Measurements from ENCODE around the gene RPP14. TPM values are rescaled to one million over a fixed set of nuclear protein-coding genes. Genes with fewer than 3 reads are reported as not detected.
"Not testable (repeated sequence)": the region's sequence is repeated elsewhere in the genome, so short reads cannot be mapped to it uniquely, and the experiment has no call there.

RPP14 gene
- total and polyA plus RNA-seq, 2 experiments from 2014 or later, result 13.4 to 14.9 TPM

DNA sequence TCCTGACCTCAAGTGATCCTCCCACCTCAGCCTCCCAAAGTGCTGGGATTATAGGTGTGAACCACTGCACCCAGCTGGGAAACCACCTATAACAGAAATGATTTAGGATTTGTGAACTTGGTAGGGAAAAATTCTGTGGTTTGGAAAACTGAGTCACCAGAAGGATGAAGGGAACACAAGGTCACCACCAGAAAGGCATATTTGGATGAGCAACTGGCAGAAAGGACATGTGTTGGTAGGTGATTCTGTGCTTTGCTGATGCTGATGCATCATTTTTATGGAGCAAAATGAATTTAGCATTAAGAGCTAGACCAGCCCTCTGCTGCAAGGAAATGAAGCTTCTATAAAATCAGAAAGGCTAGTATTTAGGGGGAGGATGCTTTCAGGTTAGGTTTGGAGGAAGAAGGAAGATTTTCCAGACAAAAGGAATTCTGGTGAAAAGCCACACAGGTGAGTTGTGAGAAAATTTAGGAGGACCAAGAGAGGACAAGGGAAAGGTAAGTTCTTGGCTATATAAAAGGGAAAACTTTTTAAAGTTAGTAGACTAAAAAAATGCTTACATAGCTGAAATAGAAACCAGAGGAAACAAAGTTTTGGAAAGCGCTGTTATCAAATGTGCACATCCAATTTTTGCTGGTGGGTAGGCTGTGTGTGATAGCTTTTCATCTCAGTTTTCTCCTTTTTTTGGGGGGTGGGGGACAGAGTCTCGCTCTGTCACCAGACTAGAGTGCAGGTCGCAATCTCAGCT is 30.3 kb downstream of the RPP14 start:
- WGBS, 2 experiments (ENCODE audit: low coverage in 1 of 2, low lambda C conversion rate in 2 of 2, missing lambda C conversion rate in 2 of 2), result 87 to 88% methylated on average over 3 of the region's 3 CpGs
- H3K4me2 ChIP-seq (ENCODE audit: unreplicated experiment), result peak overlapping the region; percentile 98
- H3K4me3 ChIP-seq, result no peak overlapping the region

DNA sequence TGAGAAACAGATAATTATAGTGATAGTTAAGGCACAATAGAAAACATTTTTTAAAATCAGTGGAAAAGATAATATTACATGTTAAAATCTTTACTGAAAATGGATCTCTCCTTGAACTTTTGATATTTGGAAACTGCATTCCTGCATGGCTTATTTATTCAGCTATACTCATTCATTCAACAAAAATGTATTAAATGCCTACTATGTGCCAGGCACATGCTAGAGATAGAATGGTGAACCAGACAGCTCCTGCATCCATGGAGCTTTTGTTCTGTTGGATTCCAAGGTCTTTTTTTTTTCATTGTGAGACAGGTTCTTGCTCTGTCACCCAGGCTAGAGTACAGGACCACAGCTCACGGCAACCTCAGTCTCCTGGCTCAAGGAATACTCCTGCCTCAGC is 31.1 kb downstream of the RPP14 start:
- Histone ChIP-seq H3K9ac (no peak overlapping the region), H2AFZ (no peak overlapping the region), H3K4me2 (ENCODE audit: unreplicated experiment) (no peak overlapping the region), H3K79me2 (ENCODE audit: insufficient read depth) (peaks cover 72% of the 10 kb centered on the region), H3K9me3 (ENCODE audit: low read depth) (no peaks in the 10 kb centered on the region), H4K20me1 (ENCODE audit: insufficient read depth) (no peaks in the 10 kb centered on the region), H3K9me2 (ENCODE audit: insufficient read depth) (no peaks in the 10 kb centered on the region), H3K27me3 (replicated peaks; ENCODE audit: insufficient read depth) (no peaks in the 10 kb centered on the region), H3K4me3 (no peak overlapping the region), H3K36me3 (ENCODE audit: low read depth) (no peaks in the 10 kb centered on the region), H3K4me1 (ENCODE audit: insufficient read depth) (peaks cover 29% of the 10 kb centered on the region), H3K27ac (peak overlapping the region; percentile 99; the same call in 1 of the 2 replicates), H3F3A (ENCODE audit: insufficient read depth) (peaks cover 36% of the 10 kb centered on the region)
- in situ Hi-C loops (cut with MboI), result no loop called here
- DNase-seq, result no peak
- 94 to 95% methylated on average over 1 of the region's 1 CpG for WGBS, 2 experiments (ENCODE audit: low coverage in 1 of 2, low lambda C conversion rate in 2 of 2, missing lambda C conversion rate in 2 of 2)
- no peak for TF ChIP-seq EZH2 (IDR thresholded peaks at IDR 0.05; ENCODE audit: insufficient read depth, poor library complexity, severe bottlenecking)
- TF ChIP-seq EZH2phosphoT487 (IDR thresholded peaks at IDR 0.05; ENCODE audit: insufficient read depth, low read depth), result no peak

More for the DNA sequence above, 30.3 kb downstream of the RPP14 start:
- Histone ChIP-seq H3K27ac (peak overlapping the region; percentile 99), H3K9me3 (ENCODE audit: low read depth) (no peaks in the 10 kb centered on the region), H3F3A (ENCODE audit: insufficient read depth) (peaks cover 36% of the 10 kb centered on the region), H4K20me1 (ENCODE audit: insufficient read depth) (no peaks in the 10 kb centered on the region), H3K4me1 (ENCODE audit: insufficient read depth) (peaks cover 33% of the 10 kb centered on the region), H3K9ac (peak overlapping the region; percentile 86), H2AFZ (no peak overlapping the region), H3K27me3 (replicated peaks; ENCODE audit: insufficient read depth) (no peaks in the 10 kb centered on the region), H3K36me3 (ENCODE audit: low read depth) (no peaks in the 10 kb centered on the region), H3K9me2 (ENCODE audit: insufficient read depth) (no peaks in the 10 kb centered on the region), H3K79me2 (ENCODE audit: insufficient read depth) (peaks cover 63% of the 10 kb centered on the region)
- in situ Hi-C loops (cut with MboI), result no loop called here
- TF ChIP-seq EZH2 (IDR thresholded peaks at IDR 0.05; ENCODE audit: insufficient read depth, poor library complexity, severe bottlenecking), result no peak
- no peak for TF ChIP-seq EZH2phosphoT487 (IDR thresholded peaks at IDR 0.05; ENCODE audit: insufficient read depth, low read depth)
- peak; percentile 92 for DNase-seq

GRCh38 chr3:58339146-58339545 is 33.1 kb downstream of the RPP14 start:
- H4K20me1 ChIP-seq (ENCODE audit: insufficient read depth); H3K4me2 ChIP-seq (ENCODE audit: unreplicated experiment); H3K27me3 ChIP-seq (replicated peaks; ENCODE audit: insufficient read depth); DNase-seq; H3K36me3 ChIP-seq (ENCODE audit: low read depth); H3K9me3 ChIP-seq (ENCODE audit: low read depth); H3K9me2 ChIP-seq (ENCODE audit: insufficient read depth); H2AFZ ChIP-seq; H3K27ac ChIP-seq; in situ Hi-C loops (cut with MboI); H3K4me3 ChIP-seq; H3K9ac ChIP-seq: not testable (repeated sequence)
- 87 to 89% methylated on average over 12 of the region's 12 CpGs for WGBS, 2 experiments (ENCODE audit: low coverage in 1 of 2, low lambda C conversion rate in 2 of 2, missing lambda C conversion rate in 2 of 2)
- H3K79me2 ChIP-seq (ENCODE audit: insufficient read depth), result peaks cover 79% of the 10 kb centered on the region
- peaks cover 22% of the 10 kb centered on the region for H3K4me1 ChIP-seq (ENCODE audit: insufficient read depth)
- peaks cover 29% of the 10 kb centered on the region for H3F3A ChIP-seq (ENCODE audit: insufficient read depth)

GRCh38 chr3:58340594-58341244 is 34.7 kb downstream of the RPP14 start:
- Histone ChIP-seq H3F3A (ENCODE audit: insufficient read depth) (peaks cover 18% of the 10 kb centered on the region), H3K9me3 (ENCODE audit: low read depth) (no peaks in the 10 kb centered on the region), H3K4me3 (no peak overlapping the region), H3K36me3 (ENCODE audit: low read depth) (no peaks in the 10 kb centered on the region; the same call in 1 of the 2 replicates), H2AFZ (no peak overlapping the region), H3K4me1 (ENCODE audit: insufficient read depth) (peaks cover 16% of the 10 kb centered on the region), H3K27ac (no peak overlapping the region), H3K9me2 (ENCODE audit: insufficient read depth) (no peaks in the 10 kb centered on the region), H3K79me2 (ENCODE audit: insufficient read depth) (peaks cover 87% of the 10 kb centered on the region), H3K9ac (no peak overlapping the region), H3K27me3 (replicated peaks; ENCODE audit: insufficient read depth) (no peaks in the 10 kb centered on the region), H4K20me1 (ENCODE audit: insufficient read depth) (no peaks in the 10 kb centered on the region), H3K4me2 (ENCODE audit: unreplicated experiment) (no peak overlapping the region)
- in situ Hi-C loops (cut with MboI), result no loop called here
- 100% methylated on average over 3 of the region's 3 CpGs for WGBS, 2 experiments (ENCODE audit: low coverage in 1 of 2, low lambda C conversion rate in 2 of 2, missing lambda C conversion rate in 2 of 2)
- TF ChIP-seq EZH2phosphoT487 (IDR thresholded peaks at IDR 0.05; ENCODE audit: insufficient read depth, low read depth) (no peak), EZH2 (IDR thresholded peaks at IDR 0.05; ENCODE audit: insufficient read depth, poor library complexity, severe bottlenecking) (no peak)
- no peak for DNase-seq

Measured in GM23248 (cell line).